Aortic smooth muscle cell (primary cell): ENCODE results near the gene DGCR6L. TPM values are rescaled to one million over a fixed set of nuclear protein-coding genes. Genes with fewer than 3 reads are reported as not detected.

Experiments used
- total RNA-seq: library from RNA; depleted of rRNA; stranded (reverse); fragments of >200 nt; gene quantifications from 2 replicates; pipeline ENCODE4 v1.2.3, GENCODE V29; 2014

The DGCR6L gene
- 63.2 and 65.3 TPM in 2 replicates for total RNA-seq

GRCh38 chr22:20319745-20320658 lies at the start of gene DGCR6L:
TSS of gene DGCR6L (minus strand) at chr22:20320060. CDS start at chr22:20319988, 72 bp downstream.

DNA sequence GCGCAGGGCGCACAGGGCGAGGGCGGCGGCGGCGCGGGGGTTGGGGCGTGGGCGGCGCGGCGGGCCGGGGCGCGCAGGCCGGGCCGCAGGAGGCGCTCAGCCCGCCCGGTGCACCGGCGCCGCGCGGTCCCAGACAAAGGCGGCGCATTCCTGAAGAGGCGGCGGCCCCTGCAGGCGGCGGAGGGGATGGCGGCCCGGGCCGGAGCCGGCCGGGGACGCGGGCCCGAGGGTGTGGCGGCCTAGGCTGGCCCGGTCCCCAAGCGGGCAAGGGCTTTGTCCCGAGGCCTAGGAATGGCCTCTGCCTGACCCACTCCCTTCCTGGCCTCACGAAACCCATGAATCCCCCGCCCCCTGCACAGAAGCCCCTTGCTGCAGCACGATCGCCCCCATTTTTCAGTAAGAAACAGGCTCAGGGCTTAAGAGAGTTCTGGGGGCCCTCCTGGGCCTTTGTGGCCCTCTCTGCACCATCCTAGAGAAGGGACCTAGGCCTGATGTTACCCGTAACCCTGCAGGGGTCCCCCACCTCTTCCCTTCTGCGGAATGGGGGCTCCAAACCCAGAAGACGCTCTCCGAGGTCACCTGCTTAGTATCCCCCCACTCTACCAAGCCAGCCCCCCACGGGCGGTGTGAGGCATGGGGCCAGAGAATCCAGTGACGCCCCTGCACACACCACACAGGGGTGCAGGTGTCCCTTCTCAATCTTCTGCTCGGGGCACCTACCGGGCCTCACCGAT lies 51.4 kb downstream of the DGCR6L start, which contains the start of gene RTN4R:
TSS of gene RTN4R (minus strand) at position 40 of the 734 bp plus-strand sequence. CDS start 226 bp downstream, outside the sequence.

Other genes with a start within 250 kb of the DGCR6L start
- 33.2 and 42.9 TPM in 2 replicates for gene DGCR8, start 239.8 kb downstream of the DGCR6L start, total RNA-seq
- gene RANBP1, start 204.0 kb downstream of the DGCR6L start, total RNA-seq: 139 and 177 TPM in 2 replicates
- gene TRMT2A, start 202.8 kb downstream of the DGCR6L start, total RNA-seq: 45.0 and 54.4 TPM in 2 replicates
- gene ZDHHC8, start 188.3 kb downstream of the DGCR6L start, total RNA-seq: 6.6 and 10.9 TPM in 2 replicates
- gene CCDC188, start 169.0 kb downstream of the DGCR6L start, total RNA-seq: 1.7 and 3.5 TPM in 2 replicates
- gene RTN4R, start 51.7 kb downstream of the DGCR6L start, total RNA-seq: 0.12 and 0.13 TPM in 2 replicates
- 5.0 and 5.1 TPM in 2 replicates for gene ZNF74, start 74.1 kb upstream of the DGCR6L start, total RNA-seq
- gene SCARF2, start 117.8 kb upstream of the DGCR6L start, total RNA-seq: 22.6 and 26.4 TPM in 2 replicates
- 30.0 and 31.8 TPM in 2 replicates for gene KLHL22, start 175.7 kb upstream of the DGCR6L start, total RNA-seq
- gene MED15, start 187.6 kb upstream of the DGCR6L start, total RNA-seq: 25.9 and 30.3 TPM in 2 replicates